Fibroblast of skin of right biceps (primary cell): ENCODE results near the gene SPSB3.

Experiments
- DNase-seq: peaks from one replicate; pipeline ENCODE4 v3.0.0-alpha.2; 2013

The SPSB3 gene

DNA sequence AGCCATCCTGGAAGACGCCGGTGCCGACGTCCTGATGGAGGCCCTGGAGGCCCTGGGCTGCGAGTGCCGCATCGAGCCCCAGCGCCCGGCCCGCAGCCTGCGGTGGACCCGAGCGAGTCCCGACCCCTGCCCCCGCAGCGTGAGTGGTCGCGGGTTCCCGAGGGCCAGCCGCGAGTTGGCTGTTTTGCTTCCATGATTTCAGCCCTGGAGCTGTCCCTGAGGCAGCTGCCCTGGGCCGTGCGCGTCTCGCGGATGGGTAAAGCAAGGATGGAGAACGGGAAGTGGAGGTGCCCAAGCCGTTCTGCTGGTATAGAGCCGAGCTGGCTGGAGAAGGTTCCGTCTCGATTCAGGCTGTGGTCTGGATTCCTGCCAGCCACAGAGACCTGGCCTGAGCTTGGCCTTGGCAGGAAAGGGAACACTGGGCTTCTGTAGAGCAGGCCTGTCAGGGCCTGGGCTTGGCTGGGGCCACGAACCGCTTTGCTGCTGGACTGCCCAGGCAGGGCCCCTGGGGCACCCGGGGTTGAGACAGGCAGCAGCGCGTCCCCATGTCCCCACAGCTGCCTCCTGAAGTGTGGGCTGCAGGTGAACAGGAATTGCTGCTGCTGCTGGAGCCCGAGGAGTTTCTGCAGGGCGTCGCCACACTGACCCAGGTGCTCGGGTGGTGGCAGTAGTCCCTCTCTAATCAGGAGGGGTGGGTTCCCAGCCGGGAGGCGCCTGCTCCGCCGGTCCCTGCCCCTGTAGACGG is 8.5 kb downstream of the SPSB3 start:
- DNase-seq, result no peak

DNA sequence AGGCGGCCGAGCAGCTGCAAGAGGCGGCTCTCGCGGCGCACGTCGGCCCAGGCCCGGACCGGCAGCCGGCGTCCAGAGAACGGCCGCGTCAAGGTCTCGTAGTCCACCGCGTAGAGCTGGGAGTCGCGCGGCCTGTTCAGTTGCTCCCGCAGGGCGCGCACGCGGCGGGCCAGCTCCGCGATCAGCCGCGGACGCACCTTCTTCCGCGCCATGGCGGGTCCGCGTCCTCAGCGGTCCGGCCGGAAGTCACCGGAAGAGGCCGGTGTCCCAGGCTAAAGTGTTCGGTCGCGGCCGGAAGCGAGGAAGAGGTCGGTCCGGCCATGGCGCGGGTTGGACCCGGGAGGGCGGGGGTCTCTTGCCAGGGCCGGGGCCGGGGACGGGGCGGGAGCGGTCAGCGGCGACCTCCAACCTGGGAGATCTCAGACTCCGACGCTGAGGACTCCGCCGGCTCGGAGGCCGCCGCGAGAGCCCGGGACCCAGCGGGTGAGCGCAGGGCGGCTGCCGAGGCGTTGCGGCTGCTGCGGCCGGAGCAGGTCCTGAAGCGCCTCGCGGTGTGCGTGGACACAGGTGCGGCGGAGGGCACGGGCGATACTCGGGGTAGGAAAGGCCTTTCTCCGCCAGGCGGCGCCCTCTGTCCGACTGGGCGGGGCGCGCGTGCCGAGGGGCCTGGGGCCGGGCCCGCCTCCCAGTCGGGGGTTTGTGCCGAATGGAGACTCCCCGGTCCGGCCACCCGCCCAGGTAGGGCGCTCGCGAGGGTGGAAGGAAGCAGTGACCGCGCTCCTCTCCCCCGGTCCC is 9.3 kb downstream of the SPSB3 start, which contains the start of gene MRPS34:
Gene MRPS34, minus strand, starts transcription at position 227 of the 795 bp plus-strand sequence. Its CDS starts 15 bp downstream, at position 212.
- peak; percentile 84 for DNase-seq

DNA sequence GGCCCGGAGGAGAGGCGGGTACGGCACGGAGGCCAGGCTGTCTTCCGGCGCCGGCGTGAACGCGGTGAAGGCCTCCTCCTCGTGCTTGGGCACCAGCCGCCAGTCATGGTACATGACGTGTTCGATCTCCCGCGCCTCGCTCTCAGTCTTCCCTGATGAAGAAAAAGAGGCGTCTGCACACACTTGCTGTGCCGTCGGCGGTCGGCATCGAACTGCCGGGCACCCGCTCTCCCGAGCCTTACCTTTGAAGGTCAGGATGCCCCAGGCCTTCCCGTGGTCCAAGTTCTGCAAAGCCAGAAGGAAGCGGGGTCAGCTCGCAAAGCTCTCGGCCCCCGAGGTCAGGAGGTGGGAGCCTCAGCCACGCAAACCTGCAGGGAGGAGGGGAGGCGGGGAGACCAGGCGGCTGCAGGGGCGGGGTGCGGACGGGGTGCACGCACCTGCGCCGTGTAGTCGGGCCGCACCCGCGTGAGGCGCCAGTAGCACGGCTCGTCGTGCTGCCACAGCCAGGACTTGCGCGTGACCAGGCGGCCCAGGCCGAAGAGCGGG is 9.9 kb downstream of the SPSB3 start, which contains the start of gene EME2:
Gene EME2, plus strand, starts transcription at position 449 of the 546 bp plus-strand sequence. CDS start 418 bp downstream, outside the sequence.
- no peak for DNase-seq

DNA sequence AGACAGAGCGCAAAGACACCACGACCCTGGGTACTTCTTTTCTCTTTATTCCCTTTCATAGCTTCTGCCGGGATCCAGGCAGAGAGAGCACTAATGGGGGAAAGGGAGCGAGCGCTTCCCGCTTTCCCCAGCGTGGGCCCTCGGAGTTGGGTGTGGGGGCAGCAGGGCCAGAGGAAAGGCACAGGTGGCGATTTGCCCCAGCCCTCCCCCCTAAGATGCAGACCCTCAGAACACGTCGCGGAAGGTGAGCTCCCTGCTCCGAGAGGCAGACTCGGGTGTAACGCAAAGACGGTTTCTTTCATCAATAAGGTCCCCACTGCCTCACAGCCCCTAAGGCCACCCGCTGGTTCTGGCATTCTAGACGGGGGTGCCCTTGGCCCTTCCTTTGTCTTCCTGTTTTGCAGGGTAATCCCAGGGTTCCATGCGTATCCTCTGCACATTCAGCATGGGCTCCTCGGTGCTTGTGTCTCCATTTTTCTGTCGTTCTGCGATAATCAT is 10.5 kb downstream of the SPSB3 start:
- DNase-seq, result no peak

DNA sequence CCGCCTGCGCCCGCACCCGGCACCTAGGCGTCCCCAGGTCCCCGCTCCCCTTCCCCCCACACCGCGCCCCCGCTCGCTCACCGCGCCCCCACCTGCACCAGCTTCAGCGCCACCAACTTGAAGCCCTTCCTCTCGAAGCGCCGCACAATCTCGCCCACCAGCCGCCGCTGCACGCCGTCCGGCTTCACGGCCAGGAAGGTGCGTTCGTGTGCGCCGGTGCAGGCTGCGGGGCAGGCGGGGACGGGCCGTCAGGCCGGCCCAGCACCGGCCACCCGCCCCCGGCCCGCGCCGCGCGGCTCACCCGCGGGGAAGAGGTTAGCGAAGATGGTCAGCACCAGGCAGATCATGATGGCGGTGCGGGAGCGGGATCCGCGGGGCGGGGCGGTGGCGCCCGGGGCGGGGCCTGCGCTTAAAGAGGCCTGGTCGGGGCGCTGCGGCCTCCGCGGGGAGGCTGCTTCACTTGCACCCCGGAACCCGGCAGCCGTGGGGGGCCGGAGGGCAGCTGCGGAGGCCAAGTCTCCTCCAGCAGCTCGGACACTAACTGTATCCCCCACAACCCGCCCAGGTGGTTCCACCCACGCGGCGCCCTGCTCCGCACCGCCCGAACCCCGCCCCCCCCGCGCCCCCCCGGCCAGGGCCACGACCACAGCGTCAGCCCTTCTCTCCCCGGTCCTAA is 11.0 kb downstream of the SPSB3 start, which contains the start of gene NME3:
Gene NME3, minus strand, starts transcription at position 356 of the 676 bp plus-strand sequence. Its CDS starts 9 bp downstream, at position 347.
- DNase-seq, result peak; percentile 56

DNA sequence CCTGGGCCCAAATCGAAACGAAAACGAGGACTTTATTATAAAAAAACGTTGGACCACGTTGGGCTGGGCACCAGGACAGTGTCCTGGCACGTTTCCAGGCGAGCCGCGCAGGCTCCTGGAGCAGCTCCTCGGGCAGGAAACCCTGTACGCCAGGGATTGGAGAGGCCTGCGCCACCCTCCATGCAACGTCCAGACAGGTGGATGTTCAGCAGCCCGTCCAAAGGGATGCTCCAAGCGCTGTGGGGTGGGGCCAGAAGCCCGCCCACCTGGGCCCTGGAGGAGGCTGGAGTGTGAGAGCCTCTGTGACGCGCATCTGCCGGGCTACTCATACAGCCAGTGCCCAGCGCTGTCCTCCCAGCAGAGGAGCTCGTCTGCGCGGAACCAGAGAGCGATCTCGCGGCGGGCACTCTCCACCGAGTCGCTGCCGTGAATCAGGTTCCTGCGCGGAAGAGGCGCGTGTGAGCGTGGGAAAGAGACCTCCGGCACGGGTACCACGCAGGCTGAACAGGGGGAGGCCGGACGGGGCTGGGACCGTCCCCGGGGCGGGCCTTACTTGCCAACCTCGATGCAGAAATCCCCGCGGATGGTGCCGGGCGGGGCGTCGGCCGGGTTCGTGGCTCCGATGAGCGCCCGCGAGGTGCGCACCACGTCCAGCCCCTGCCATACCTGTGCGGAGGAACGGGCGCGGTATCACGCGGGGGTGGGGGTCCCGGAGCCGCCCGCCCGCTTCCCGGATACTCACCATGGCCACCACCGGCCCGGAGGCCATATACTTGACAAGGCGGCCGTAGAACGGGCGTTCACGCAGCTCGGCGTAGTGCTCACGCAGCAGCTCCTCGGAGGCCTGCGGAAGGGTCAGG is 11.8 kb downstream of the SPSB3 start:
- DNase-seq, result peak; percentile 47

DNA sequence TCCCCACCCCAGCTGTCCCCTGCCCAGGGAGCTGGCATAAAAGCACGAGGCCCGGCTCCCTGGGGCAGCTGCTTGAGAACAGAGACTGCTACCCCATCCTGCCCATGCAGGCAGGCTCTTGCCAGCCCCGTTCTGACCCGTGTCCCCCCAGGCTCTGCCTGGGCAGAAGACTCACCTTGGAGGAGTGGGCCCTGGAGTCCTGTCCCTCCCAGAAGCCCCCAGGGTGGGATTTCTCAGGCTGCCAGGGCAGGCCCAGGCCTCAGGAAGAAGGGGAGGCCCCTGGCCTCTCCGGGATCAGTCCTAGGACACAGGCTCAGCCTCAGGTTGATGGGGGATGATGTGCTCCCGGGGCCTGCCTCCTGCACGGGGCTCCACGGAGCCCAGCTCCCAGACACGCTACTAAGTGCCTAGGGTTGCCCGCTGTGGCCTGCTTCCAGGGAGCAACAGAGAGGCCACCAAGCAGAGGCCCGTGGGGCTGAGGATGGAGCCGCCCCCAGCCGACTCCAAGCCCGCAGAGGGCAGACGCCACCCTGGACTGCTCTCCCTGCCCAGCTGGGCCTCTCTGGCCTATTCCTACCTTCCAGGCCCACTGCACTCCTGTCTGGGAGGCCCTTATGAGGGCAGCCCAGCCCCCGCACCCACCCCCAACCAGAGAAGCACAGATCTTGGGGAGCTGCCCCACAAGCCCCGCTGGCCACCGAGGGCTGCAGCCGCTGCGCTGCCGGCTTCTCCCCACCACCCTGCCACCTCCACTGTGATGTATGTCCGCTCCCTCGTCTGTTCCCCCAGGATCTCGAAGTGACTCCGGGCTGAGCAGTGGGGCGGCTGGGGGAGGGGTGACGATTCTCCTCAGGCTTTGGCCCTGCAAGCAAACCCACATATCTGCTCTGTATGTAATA is 12.7 kb downstream of the SPSB3 start:
- no peak for DNase-seq

DNA sequence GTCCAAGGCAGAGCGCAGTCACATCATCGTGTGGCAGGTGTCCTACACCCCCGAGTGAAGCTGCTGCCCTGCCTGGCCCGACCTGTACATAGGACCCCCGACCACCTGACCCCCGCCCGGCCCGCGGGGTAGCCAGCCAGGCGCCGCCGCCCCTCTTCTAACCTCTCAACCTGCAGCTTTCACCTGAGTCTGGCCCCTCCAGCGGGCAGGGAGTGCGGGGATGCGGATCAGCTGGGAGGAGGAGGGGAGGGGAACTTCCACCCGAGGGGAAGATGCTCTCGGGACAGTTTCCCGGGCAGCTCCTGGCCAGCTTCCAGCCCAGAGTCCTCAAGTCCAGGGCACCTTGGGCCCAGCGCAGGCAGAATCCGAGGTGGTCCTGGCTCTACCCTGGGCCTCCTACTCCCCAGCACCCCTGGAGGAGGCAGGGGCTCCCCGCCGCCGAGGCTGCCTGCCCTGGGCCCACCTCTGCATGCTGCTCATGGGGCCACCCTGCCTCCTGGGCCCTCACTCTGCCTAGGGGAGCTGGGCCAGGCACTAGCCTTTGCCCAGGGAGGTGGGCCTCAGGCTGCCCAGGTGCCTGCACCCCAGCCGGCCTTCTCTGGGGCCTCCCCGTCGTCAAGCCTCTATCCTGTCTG is 13.5 kb downstream of the SPSB3 start:
- no peak for DNase-seq

DNA sequence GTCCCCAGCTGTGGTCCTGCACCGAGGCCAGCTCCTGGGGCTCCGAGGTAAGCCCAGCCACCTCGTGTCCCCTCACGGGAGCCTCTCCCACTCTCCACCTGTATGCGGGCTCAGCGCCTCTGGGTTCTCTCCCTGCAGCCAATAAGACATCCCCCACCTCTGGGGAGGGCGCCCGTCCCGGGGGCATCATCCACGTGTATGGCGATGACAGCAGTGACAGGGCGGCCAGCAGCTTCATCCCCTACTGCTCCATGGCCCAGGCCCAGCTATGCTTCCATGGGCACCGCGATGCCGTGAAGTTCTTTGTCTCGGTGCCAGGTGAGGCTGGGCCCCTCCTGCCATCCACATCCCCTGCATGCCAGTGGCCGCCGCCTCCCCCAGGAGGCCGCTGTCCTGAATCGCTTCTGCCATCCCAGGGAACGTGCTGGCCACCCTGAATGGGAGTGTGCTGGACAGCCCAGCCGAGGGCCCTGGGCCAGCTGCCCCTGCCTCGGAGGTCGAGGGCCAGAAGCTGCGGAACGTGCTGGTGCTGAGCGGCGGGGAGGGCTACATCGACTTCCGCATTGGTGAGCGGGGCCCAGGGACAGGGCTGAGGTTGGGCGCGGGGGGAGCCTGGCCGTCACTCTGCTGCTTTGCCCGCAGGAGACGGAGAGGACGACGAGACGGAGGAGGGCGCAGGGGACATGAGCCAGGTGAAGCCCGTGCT is 14.2 kb downstream of the SPSB3 start:
- no peak for DNase-seq

DNA sequence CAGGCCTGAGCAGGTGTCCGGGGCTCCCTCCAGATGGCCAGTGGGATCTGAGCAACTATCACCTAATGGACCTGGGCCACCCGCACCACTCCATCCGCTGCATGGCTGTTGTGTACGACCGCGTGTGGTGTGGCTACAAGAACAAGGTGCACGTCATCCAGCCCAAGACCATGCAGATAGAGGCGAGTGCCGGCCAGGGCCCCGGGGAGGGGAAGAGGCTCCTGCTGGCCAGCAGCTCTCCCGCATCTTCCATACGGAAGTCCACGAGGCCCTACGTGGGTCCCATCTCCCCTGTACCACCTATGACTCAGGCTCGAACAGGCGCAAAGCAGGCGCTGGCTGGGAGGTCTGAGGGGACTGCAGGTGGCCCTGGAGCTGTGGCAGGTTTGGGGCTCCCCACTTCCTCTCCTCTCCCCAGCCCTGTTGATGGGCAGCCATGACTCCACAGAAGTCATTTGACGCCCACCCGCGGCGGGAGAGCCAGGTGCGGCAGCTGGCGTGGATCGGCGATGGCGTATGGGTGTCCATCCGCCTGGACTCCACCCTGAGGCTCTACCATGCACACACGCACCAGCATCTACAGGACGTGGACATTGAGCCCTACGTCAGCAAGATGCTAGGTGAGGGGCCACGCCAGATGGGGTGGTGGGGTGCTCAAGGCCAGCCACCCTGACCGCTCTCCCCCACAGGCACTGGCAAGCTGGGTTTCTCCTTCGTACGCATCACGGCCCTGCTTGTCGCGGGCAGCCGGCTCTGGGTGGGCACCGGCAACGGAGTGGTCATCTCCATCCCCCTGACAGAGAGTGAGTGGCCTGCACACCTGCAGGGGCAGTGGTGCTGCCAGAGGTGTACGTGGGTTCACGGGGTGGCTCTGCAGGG is 15.0 kb downstream of the SPSB3 start:
- no peak for DNase-seq

DNA sequence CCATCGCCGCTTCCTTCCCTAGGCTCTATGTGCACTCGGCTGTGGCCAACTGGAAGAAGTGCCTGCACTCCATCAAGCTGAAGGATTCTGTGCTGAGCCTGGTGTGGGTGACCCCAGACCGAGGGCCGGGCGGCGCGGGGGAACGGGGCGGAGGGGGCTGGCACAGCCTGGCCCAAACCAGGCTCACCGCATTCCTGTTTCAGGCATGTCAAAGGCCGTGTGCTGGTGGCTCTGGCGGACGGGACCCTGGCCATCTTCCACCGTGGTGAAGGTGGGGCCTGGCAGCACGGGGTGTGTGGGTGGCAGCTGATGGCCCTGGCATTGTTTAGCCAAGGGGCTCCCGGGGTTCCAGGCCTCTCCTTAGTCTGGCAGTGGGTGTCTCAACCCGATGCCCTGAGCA is 15.7 kb downstream of the SPSB3 start:
- DNase-seq, result no peak

DNA sequence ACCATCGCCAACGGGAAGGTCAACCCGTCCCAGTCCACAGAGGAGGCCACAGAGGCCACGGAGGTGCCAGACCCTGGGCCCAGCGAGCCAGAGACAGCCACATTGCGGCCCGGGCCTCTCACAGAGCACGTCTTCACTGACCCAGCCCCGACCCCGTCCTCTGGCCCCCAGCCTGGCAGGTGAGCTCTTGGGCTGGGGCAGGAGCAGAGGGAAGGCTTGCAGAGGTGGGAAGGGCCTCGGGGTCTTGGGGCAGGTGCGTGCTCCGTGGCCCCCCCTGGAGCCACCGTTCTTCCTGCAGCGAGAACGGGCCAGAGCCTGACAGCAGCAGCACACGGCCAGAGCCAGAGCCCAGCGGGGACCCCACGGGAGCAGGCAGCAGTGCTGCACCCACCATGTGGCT is 16.1 kb downstream of the SPSB3 start:
- no peak for DNase-seq

DNA sequence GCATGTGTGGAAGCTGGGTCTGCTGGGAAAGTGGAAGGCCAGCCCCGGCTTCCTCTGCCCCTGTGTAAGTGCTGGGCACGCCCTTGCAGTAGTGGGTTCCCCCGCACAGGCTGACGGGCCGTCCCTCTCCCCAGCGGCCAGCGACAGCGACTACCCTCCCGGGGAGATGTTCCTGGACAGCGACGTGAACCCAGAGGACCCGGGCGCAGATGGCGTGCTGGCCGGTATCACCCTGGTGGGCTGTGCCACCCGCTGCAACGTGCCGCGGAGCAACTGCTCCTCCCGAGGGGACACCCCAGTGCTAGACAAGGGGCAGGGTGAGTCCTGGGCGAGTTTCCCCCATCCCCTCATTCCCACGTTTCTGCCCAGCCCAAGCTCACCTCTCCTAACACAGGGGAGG is 16.5 kb downstream of the SPSB3 start:
- DNase-seq, result no peak

DNA sequence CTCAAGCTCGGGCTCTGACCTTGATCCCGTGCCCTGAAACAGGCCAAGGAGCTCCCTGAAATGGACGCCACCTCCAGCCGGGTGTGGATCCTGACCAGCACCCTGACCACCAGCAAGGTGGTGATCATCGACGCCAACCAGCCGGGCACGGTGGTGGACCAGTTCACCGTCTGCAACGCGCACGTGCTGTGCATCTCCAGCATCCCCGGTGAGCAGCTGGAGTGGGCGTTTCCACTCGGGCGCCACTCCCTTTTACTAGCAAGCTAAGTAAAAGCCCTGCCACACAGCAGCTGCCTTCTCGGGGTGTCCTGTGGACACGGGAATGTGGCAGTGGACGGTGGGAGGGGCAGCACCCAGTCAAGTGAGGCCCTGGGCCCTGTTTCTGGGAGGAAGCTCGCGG is 17.4 kb downstream of the SPSB3 start:
- no peak for DNase-seq

DNA sequence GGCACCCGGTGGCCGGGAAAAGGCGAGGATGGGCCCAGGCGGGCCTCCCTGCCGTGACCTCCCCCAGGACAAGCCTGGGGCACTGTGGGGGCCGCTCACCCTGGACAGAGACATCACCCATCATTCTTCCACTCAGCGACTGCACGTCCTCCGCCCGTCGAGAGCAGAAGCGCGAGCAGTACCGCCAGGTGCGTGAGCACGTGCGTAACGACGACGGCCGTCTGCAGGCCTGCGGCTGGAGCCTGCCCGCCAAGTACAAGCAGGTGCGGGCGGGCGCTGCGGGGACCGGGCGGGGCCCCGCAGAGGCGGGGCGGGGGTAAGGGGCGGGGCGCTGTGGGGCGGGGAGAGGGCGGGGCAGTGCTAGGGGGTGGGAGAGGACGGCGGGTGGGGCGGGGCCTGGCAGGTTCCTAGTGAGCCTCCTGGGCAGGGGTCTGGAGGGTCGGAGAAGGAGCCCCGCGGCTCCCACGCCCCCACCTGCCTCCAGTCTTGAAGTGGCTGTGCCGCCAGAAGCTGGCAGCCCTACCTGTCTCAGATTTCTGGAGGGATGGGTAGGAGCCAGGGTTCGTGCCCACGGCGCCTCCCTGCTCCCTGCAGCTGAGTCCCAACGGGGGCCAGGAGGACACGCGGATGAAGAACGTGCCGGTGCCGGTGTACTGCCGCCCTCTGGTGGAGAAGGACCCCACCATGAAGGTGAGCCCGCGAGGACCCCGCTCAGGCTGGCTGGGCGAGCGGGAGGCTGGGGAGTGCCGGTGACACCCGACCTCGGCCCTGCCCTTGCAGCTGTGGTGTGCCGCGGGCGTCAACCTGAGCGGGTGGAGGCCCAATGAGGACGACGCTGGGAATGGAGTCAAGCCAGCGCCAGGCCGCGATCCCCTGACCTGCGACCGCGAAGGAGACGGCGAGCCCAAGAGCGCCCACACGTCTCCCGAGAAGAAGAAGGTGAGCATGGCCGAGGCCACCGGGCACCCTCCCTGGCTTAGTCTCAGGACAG is 18.6 kb downstream of the SPSB3 start:
- DNase-seq, result peak; percentile 47

DNA sequence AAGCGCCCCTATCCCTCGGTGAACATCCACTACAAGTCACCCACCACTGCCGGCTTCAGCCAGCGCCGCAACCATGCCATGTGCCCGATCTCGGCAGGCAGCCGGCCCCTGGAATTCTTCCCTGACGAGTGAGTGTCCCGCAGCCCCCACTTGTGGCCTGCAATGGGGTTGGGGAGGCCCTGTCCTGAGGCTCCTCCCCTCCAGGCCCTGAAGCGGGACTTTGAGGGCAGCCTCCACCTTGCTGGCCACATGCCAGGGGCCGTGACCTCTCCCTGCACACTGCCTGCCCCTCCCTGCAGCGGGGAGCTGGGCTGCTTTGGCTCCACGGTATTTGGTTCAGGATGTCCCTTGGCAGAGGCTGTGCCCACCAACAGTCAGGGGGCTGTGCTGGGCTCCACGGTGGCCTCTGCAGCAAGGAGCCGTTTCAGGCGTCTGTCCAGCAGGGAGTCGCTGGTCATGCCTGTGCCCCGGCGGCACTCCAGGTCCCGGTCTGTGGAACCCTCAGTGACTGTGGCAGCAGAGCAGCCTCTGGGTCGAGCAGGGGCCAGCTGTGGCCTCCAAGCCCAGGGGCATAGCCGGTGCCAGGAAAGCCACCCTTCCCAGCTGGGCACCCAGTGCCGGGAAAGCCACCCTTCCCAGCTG is 19.4 kb downstream of the SPSB3 start:
- no peak for DNase-seq
